ENCODE measurements around the gene BANF1.

- no peak for TF ChIP-seq ZNF121 (tag by site-specific recombination; IDR thresholded peaks at IDR 0.05)
- TF ChIP-seq MZF1 (tag by site-specific recombination; IDR thresholded peaks at IDR 0.05; ENCODE audit: borderline replicate concordance) = no peak
- TF ChIP-seq CTCF (tag by site-specific recombination; IDR thresholded peaks at IDR 0.05) = no peak
- 0 out of 2 replicates have a peak, but pooled peaks have one; percentile 16 for TF ChIP-seq ZIC2 (tag by site-specific recombination; IDR thresholded peaks at IDR 0.05)
- TF ChIP-seq PRDM2 (tag by site-specific recombination; IDR thresholded peaks at IDR 0.05; ENCODE audit: borderline replicate concordance) = no peak
- no peak for TF ChIP-seq ZNF658 (tag by site-specific recombination; IDR thresholded peaks at IDR 0.05)
- no peak for TF ChIP-seq ZNF530 (tag by site-specific recombination; IDR thresholded peaks at IDR 0.05; ENCODE audit: low read depth)
- TF ChIP-seq YY1 (tag by site-specific recombination; IDR thresholded peaks at IDR 0.05) = no peak
- TF ChIP-seq SP2 (tag by site-specific recombination; IDR thresholded peaks at IDR 0.05) = no peak
- no peak for TF ChIP-seq ZBTB7A (tag by site-specific recombination; IDR thresholded peaks at IDR 0.05; ENCODE audit: low read depth)
- no peak for TF ChIP-seq ZNF24 (tag by site-specific recombination; IDR thresholded peaks at IDR 0.05)
- TF ChIP-seq ZNF302 (tag by site-specific recombination; IDR thresholded peaks at IDR 0.05; ENCODE audit: low read depth) = no peak
- no peak for TF ChIP-seq ZSCAN18 (tag by site-specific recombination; IDR thresholded peaks at IDR 0.05)
- no peak for TF ChIP-seq ZNF639 (tag by site-specific recombination; IDR thresholded peaks at IDR 0.05)
Observed at GRCh38 chr11:66015936-66016792, 13.9 kb downstream of the BANF1 start.

Data from HEK293 (cell line).